ENCODE measurements around the gene LDLRAD4. TPM values are rescaled to one million over a fixed set of nuclear protein-coding genes. Genes with fewer than 3 reads are reported as not detected.

The LDLRAD4 gene
- total RNA-seq, 1 donor from 2014 or later = 18.4 TPM

- intact Hi-C loops (cut with DNase I) = no loop called here
- Histone ChIP-seq H3K9me3 (no peaks in the 10 kb centered on the region), H3K27ac (no peak overlapping the region), H3K36me3 (no peaks in the 10 kb centered on the region), H3K4me1 (peaks cover 13% of the 10 kb centered on the region), H3K4me3 (no peak overlapping the region), H3K27me3 (no peaks in the 10 kb centered on the region)
- no peak for TF ChIP-seq CTCF (IDR thresholded peaks at IDR 0.05)
- no peak for DNase-seq
- ATAC-seq = no peak
Observed at GRCh38 chr18:13418013-13418710, 199.6 kb downstream of the LDLRAD4 start.

GRCh38 chr18:13420969-13421686 lies 202.6 kb downstream of the LDLRAD4 start:
- no peaks in the 10 kb centered on the region for H3K9me3 ChIP-seq
- H3K27ac ChIP-seq = no peak overlapping the region
- no peak for TF ChIP-seq CTCF (IDR thresholded peaks at IDR 0.05)
- H3K4me1 ChIP-seq = peaks cover 11% of the 10 kb centered on the region
- H3K4me3 ChIP-seq = no peak overlapping the region
- no peaks in the 10 kb centered on the region for H3K27me3 ChIP-seq
- ATAC-seq (no peak), DNase-seq (no peak)
- intact Hi-C loops (cut with DNase I) = no loop called here
- no peaks in the 10 kb centered on the region for H3K36me3 ChIP-seq

GRCh38 chr18:13422541-13423147 lies 204.1 kb downstream of the LDLRAD4 start:
- H3K27ac ChIP-seq = no peak overlapping the region
- intact Hi-C loops (cut with DNase I) = no loop called here
- TF ChIP-seq CTCF (IDR thresholded peaks at IDR 0.05) = no peak

GRCh38 chr18:13423352-13423751 lies 204.8 kb downstream of the LDLRAD4 start:
- Histone ChIP-seq H3K4me3 (no peak overlapping the region), H3K27me3 (no peaks in the 10 kb centered on the region), H3K4me1 (no peaks in the 10 kb centered on the region), H3K36me3 (no peaks in the 10 kb centered on the region), H3K27ac (no peak overlapping the region), H3K9me3 (no peaks in the 10 kb centered on the region)
- no peak for ATAC-seq
- no peak for TF ChIP-seq CTCF (IDR thresholded peaks at IDR 0.05)
- no peak for DNase-seq
- intact Hi-C loops (cut with DNase I) = no loop called here

More at GRCh38 chr18:13422541-13423147, 204.1 kb downstream of the LDLRAD4 start:
- Histone ChIP-seq H3K27me3 (no peaks in the 10 kb centered on the region), H3K4me3 (no peak overlapping the region), H3K9me3 (no peaks in the 10 kb centered on the region), H3K4me1 (no peaks in the 10 kb centered on the region), H3K36me3 (no peaks in the 10 kb centered on the region)
- no peak for DNase-seq
- ATAC-seq = no peak

GRCh38 chr18:13424363-13424762 lies 205.8 kb downstream of the LDLRAD4 start:
- DNase-seq (no peak), ATAC-seq (no peak)
- Histone ChIP-seq H3K27me3 (no peaks in the 10 kb centered on the region), H3K4me3 (no peak overlapping the region), H3K27ac (no peak overlapping the region), H3K36me3 (no peaks in the 10 kb centered on the region), H3K4me1 (no peaks in the 10 kb centered on the region), H3K9me3 (no peaks in the 10 kb centered on the region)
- no peak for TF ChIP-seq CTCF (IDR thresholded peaks at IDR 0.05)
- intact Hi-C loops (cut with DNase I) = no loop called here

Data from upper lobe of right lung (tissue), 1 donor.